AG04449 (cell line): ENCODE measurements around the gene GREB1.

Experiments
- CTCF ChIA-PET: fragments of 350-600 bp; formaldehyde crosslinking; extraction: SDS; loops from one replicate; lab custom pipeline; 2021; ENCODE audit warnings: antibody characterized with exemption; lab: Yijun Ruan, JAX
- POLR2A ChIA-PET: fragments of 400-600, 350-600 bp; formaldehyde crosslinking; extraction: SDS; loops from one replicate; lab custom pipeline; 2020; ENCODE audit warnings: antibody characterized with exemption, inconsistent platforms; lab: Yijun Ruan, JAX
- DNase-seq: peaks from one replicate; pipeline ENCODE4 v3.0.0-alpha.2; 2010; ENCODE audit warnings: low read depth, low spot score
- H3K4me3 ChIP-seq: 2 replicates; pipeline ENCODE4 v1.5.1; 2011; ENCODE audit warnings: low read depth, mild to moderate bottlenecking, control low read depth, low read length
- CTCF ChIP-seq: IDR thresholded peaks from one replicate; pipeline ENCODE4 v1.5.1; 2011; ENCODE audit warnings: mild to moderate bottlenecking, moderate library complexity, low read length, control low read depth, inconsistent platforms; ENCODE audit not compliant: insufficient read depth; ENCODE audit errors: missing control alignments

GREB1 gene

GRCh38 chr2:11649093-11649492 lies 115.2 kb downstream of the GREB1 start:
- no peak overlapping the region for H3K4me3 ChIP-seq
- CTCF ChIA-PET: no interaction called here
- DNase-seq: no peak
- POLR2A ChIA-PET: no interaction called here
- no peak for TF ChIP-seq CTCF

GRCh38 chr2:11651856-11652548 lies 118.2 kb downstream of the GREB1 start:
- TF ChIP-seq CTCF: no peak
- CTCF ChIA-PET: no interaction called here
- no peak overlapping the region for H3K4me3 ChIP-seq
- no peak for DNase-seq
- POLR2A ChIA-PET: no interaction called here

- CTCF ChIA-PET: no interaction called here
- peak; percentile 3 for DNase-seq
- TF ChIP-seq CTCF: no peak
- H3K4me3 ChIP-seq: no peak overlapping the region
- POLR2A ChIA-PET: no interaction called here
These were observed 118.7 kb downstream of the GREB1 start for GRCh38 chr2:11652553-11652952.

- ChIA-PET POLR2A (no interaction called here), CTCF (interaction anchor here (1.7 kb wide), 1 partner anchor 37 kb away, joined by 6 read pairs; no protein-coding TSS in a partner anchor)
- no peak overlapping the region for H3K4me3 ChIP-seq
- no peak for DNase-seq
- no peak for TF ChIP-seq CTCF
These were observed 121.7 kb downstream of the GREB1 start for GRCh38 chr2:11655495-11655894.

GRCh38 chr2:11656252-11656651 lies 122.4 kb downstream of the GREB1 start:
- DNase-seq: no peak
- no peak for TF ChIP-seq CTCF
- no peak overlapping the region for H3K4me3 ChIP-seq
- ChIA-PET POLR2A (no interaction called here), CTCF (interaction anchor here (1.7 kb wide), 1 partner anchor 37 kb away, joined by 6 read pairs; no protein-coding TSS in a partner anchor)

- no peak for TF ChIP-seq CTCF
- no peak for DNase-seq
- H3K4me3 ChIP-seq: no peak overlapping the region
- CTCF ChIA-PET: interaction anchor here (1.7 kb wide), 1 partner anchor 36 kb away, joined by 6 read pairs; no protein-coding TSS in a partner anchor
- POLR2A ChIA-PET: no interaction called here
These were observed 122.8 kb downstream of the GREB1 start for GRCh38 chr2:11656671-11657101.
